ENCODE results near the gene TP53.

GRCh38 chr17:7654832-7655540 lies 32.3 kb downstream of the TP53 start:
- TF ChIP-seq POLR2AphosphoS5 (IDR thresholded peaks at IDR 0.05; ENCODE audit: low read depth, low read length) (no peak), POLR2A (IDR thresholded peaks at IDR 0.05; ENCODE audit: low read depth, low read length) (no peak), TAF1 (IDR thresholded peaks at IDR 0.05; ENCODE audit: borderline replicate concordance, low read depth, low read length) (no peak)

Data from GM12892 (cell line).